Measurements from ENCODE around the gene AFF3.
"Not testable (repeated sequence)": the region's sequence is repeated elsewhere in the genome, so short reads cannot be mapped to it uniquely, and the experiment has no call there.

AFF3 gene

GRCh38 chr2:100145893-100146656, 3.7 kb upstream of the AFF3 start:
- DNase-seq (ENCODE audit: low spot score) = no peak

DNA sequence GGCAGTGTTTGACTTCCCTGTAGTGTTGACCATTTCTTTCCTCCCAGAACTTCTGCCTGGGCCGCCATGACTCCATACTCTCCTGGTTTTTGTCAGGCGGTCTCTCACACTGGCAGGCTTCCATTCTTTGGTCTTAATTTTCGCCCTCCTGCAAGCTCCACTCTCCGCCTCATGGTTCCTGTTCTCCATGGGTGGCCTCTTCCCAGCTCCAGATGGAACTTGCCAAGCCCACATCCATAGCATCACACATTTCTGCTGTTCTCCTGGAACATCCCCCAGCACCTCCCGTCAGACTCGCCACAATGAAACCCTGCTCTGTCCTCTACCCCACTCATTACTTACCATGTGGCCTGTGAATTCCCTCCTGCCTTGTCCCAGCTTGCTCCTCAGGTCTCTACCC, 896 bp upstream of the AFF3 start:
- no peak for DNase-seq (ENCODE audit: low spot score)

GRCh38 chr2:100141906-100142305, 484 bp downstream of the AFF3 start:
- no peak for DNase-seq (ENCODE audit: low spot score)

GRCh38 chr2:100140582-100140981, 1.8 kb downstream of the AFF3 start:
- DNase-seq (ENCODE audit: low spot score) = no peak

- DNase-seq (ENCODE audit: low spot score) = no peak
Observed at GRCh38 chr2:100137866-100138570, 4.4 kb downstream of the AFF3 start.

- DNase-seq (ENCODE audit: low spot score) = no peak
Observed at GRCh38 chr2:100137318-100137717, 5.1 kb downstream of the AFF3 start.

GRCh38 chr2:100136310-100136709, 6.1 kb downstream of the AFF3 start:
- DNase-seq (ENCODE audit: low spot score) = no peak

DNA sequence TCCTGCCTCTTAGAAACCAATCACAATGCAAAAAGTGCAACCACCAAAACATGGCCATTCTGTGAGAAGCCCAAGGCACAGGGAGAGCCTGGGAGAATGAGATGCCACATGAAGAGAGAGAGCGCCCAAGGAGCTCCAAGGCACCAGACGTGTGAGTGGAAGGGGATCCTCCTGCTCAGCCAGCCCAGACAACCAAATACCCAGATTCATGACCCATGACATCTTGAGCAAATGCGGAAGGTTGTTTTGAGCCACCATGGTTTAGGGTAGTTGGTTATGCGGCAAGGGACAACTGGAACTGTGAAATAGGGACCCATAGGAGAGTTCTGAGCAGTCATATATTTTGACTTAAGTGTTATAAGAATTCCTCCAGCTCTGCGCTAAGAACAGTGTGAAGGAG, 7.0 kb downstream of the AFF3 start:
- DNase-seq (ENCODE audit: low spot score) = no peak

DNA sequence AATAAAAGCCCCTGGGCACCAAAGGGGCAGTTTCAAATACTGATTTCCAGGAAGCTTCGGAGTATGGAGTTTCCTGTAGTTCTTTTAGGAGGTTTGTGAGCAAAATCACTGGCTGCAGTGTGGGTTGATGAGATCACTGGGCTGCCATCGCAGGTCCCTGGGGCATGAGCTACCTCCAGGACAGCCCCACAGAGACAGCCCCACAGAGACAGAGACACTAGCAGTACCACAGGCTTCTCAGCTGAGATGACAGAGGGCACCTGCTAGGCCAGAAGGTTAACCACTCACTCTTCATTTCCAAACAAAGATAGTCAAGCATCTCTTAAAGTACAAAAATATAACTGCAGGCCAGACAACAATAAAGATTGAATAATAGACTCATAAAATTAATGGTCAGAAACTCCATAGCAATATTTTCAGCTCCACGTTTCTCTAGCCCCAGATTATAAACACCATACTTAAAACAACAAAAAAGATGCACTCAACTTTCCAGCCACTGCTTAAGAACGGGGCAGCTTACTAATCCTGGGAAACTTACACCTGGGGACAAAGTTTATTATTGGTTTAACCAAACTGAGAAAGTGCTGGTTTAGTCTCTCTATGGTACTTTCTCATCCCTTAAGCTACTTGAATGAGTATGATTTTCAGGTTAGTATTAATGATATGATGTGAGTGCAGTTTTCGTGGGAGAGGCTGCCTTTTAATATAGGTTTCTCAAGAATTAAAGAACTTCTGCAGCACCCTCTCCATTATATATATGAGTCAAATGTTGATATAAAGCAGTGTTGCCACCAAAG, 11.6 kb downstream of the AFF3 start:
- DNase-seq (ENCODE audit: low spot score) = no peak

DNA sequence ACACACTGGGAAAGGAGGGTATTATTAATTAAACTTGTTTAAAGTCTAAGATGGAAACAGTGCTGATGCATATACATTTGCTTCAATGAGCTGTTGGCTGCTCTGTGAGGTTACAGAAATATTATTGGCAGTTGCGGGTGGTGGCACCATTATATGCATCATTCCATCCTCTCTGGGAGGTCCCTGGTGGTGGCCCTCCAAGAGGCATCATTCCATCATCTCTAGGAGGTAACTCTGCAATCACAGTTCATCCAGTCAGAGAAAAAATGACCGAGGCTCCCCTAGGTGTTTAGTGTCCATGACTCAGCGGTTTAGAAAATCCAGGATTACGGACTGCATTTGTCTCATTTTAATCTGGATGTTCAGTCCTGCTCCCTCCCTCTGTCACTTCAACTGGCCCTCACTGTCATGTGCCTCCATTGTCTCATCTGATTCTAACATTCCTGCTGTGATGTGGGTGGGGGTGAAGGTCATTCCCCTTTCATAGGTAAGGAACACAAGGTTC, 15.4 kb downstream of the AFF3 start:
- DNase-seq (ENCODE audit: low spot score) = no peak

GRCh38 chr2:100126201-100126600, 16.2 kb downstream of the AFF3 start:
- DNase-seq (ENCODE audit: low spot score) = no peak

DNA sequence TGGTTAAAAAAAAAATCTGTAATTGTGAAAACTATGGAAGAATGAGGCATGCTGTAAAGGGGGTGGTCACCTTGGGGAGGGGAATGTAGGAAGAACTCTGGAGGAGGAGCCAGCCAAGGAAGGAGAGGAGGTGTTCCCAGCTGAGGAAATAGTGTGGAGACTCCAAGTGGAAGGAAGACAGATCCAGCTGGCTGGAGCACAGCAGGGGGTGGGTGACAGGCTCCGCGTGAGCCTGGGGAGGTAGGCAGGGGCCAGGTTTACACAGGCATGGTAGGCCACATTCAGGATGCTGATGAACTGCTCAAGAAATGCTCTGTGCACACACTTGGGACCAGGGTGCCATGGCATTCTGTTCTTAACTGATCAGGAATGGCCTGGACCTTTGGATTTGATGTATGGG, 16.8 kb downstream of the AFF3 start:
- DNase-seq (ENCODE audit: low spot score) = no peak

DNA sequence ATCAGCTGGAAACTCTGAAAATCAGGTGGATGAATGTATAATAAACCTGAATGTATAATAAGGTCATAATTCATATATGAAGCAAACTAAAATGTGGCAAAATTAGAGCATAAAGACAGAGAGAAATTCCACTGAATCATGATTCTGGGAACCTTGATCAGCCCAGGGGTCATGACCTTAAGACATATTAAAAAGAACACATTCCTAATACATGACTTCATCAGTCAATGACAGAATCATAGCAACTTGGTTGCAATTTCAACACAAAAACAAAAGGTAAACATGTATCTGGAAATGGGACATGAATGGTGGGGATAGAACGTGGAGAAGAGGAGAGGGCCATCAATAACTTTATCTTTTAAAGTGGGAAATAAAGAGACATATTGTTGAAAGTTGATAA, 17.6 kb downstream of the AFF3 start:
- DNase-seq (ENCODE audit: low spot score) = no peak

- DNase-seq (ENCODE audit: low spot score) = no peak
Observed at GRCh38 chr2:100121124-100121718, 21.2 kb downstream of the AFF3 start.

DNA sequence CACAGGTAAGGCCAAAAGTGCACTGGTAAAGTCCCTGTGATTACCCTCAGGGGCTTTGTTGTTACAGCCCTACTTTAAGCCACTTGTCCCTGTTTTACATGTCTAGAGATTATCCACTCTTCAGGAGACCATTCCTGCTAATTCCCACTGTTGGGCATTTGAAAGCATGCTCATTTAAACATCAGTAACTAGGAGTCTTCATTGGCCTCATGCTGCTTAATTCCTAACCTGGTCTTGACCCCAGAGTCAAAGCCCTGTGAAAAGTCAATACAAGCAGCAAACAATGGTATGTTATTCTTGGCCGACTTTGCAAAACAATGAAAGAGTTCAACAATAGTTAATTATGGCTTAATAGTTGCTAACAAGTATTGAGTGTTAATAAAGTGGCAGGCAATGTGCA, 23.2 kb downstream of the AFF3 start:
- no peak for DNase-seq (ENCODE audit: low spot score)

- DNase-seq (ENCODE audit: low spot score) = no peak
Observed at GRCh38 chr2:100113990-100114433, 28.4 kb downstream of the AFF3 start.

DNA sequence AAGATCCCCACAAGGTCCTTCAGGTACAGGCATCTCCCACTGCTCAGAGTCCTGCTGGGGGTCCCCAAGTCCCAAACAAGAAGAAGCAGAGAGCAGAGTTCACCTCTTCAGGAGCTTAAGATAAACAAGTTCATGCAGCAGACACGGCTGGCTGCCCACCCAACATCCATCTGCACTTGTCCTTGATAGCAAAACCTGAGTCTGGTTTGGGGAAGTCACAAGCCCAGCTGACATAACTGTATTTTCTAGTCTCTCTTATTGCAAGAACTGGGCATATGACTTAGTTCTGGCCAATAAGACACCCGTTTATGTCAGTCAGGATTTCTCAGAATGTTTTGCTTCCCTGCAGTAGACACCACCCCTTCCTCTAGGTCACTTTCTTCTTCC, 31.8 kb downstream of the AFF3 start:
- no peak for DNase-seq (ENCODE audit: low spot score)

DNA sequence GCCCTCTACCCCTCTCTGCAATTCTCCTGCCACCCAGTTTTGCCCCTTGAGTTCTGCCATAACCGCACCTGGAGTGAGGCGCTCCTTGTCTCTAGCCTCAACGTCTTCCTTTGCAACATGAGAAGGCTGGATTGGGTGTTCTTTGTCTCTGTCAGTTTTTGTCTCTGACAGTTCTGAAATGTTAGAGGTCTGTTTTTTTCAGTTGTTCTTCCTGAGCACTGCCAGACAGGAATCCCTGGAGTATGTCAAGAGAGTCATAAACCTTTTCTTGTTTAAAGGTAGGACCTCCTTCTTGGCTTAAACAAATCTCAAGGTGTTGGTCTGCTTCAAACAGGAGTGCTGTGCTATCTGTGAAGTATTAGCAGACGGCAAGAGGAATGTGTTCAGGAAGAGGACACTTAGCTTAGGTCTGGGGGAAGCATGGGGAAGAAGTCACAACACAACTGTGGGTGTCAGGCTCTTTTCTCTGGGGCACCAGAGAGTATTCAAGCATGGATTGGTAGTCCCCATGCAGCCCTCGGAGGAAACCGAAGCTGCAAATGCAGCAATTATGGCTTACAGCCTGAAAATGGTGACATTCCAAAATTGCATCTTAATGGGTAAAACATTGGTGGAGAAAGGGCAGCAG, 32.3 kb downstream of the AFF3 start:
- no peak for DNase-seq (ENCODE audit: low spot score)

DNA sequence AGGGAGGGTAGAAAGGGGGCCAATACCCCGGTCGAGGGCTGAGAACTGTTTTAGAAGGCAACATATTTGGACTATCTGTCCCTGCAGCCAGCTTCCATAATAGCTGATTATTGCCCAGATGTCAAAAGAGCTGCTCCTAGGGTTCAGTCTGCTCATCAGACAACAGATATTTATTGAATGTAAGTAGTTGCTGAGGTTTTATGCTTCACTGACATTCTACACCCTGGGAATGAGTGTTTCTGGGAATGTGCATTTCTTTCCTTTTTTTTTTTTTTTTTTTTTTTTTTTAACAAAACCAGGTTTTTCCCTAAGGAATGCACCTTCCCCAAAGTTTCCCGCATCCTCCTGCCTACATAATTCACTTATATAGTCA, 33.8 kb downstream of the AFF3 start:
- DNase-seq (ENCODE audit: low spot score) = not testable (repeated sequence)

GRCh38 chr2:100107906-100108647, 34.3 kb downstream of the AFF3 start:
- no peak for DNase-seq (ENCODE audit: low spot score)

DNA sequence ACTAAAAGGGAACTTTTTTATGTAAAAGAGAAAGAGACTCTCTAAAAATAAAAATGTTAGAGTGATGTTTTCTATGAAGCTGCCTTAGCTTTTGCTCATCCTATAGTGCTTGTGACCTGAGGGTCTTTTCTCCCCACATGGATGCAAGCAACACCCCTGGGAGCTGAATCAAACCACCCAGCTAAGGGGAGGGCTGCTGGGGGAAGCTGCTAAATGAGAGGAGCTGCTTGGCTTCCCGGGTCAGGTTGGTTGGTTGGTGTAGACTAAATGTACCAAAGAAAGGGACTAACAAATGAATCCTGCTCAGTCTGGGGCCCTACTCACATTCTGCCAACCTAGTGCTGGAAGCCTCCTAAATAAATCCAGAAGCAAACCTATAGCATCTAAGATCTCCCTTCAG, 35.0 kb downstream of the AFF3 start:
- DNase-seq (ENCODE audit: low spot score) = no peak

Data from ecto neural progenitor cell (in vitro differentiated cells).